HL-60 (cell line): ENCODE results near the gene PGAP3.
A peak's percentile ranks its signal among the peaks of the same experiment; 100 is the strongest.

ENCODE experiments used
- DNase-seq, 2 experiments: peaks; one replicate each; pipeline ENCODE4 v3.0.0-alpha.2; 2010 to 2020; ENCODE audit warnings: low read depth in 1 of 2, low spot score in 1 of 2
- H3K27ac ChIP-seq: fragments of 250-450 bp; sonication (Bioruptor Pico); replicated peaks from 2 replicates; pipeline ENCODE4 v1.5.1; 2020; ENCODE audit warnings: mild to moderate bottlenecking, moderate library complexity
- H3K27me3 ChIP-seq: fragments of 250-450 bp; sonication (Bioruptor Pico); 2 replicates; pipeline ENCODE4 v1.5.1; 2021; ENCODE audit warnings: mild to moderate bottlenecking, moderate library complexity; ENCODE audit not compliant: insufficient read depth, poor library complexity, severe bottlenecking
- H3K4me3 ChIP-seq: replicated peaks from 2 replicates; pipeline ENCODE4 v1.5.1; 2011; ENCODE audit warnings: mild to moderate bottlenecking, control low read depth, low read length; ENCODE audit not compliant: insufficient read depth
- CTCF ChIP-seq: IDR thresholded peaks from one replicate; pipeline ENCODE4 v1.5.1; 2011; ENCODE audit warnings: low read length, control low read depth, inconsistent platforms; ENCODE audit not compliant: insufficient read depth
- GABPA ChIP-seq: IDR thresholded peaks from 2 replicates; pipeline ENCODE4 v1.6.1; 2012; ENCODE audit warnings: low read depth
- POLR2AphosphoS5 ChIP-seq: IDR thresholded peaks from 2 replicates; pipeline ENCODE4 v1.6.1; 2012; ENCODE audit warnings: low read depth
- REST ChIP-seq: IDR thresholded peaks from 2 replicates; pipeline ENCODE4 v1.6.1; 2012; ENCODE audit warnings: low read depth; ENCODE audit not compliant: insufficient replicate concordance
- SPI1 ChIP-seq: IDR thresholded peaks from 2 replicates; pipeline ENCODE4 v1.6.1; 2012; ENCODE audit warnings: low read depth, mild to moderate bottlenecking, borderline replicate concordance

The PGAP3 gene

GRCh38 chr17:39655105-39655504, 32.8 kb downstream of the PGAP3 start:
- no peak overlapping the region for H3K27ac ChIP-seq
- H3K4me3 ChIP-seq = no peak overlapping the region
- no peak for TF ChIP-seq CTCF
- no peaks in the 10 kb centered on the region for H3K27me3 ChIP-seq
- DNase-seq = no peak

GRCh38 chr17:39653662-39654331, 34.1 kb downstream of the PGAP3 start:
- no peaks in the 10 kb centered on the region for H3K27me3 ChIP-seq
- TF ChIP-seq GABPA (no peak), CTCF (peak; percentile 96)
- H3K4me3 ChIP-seq = no peak overlapping the region
- no peak overlapping the region for H3K27ac ChIP-seq
- peak; percentile 59 to 80 for DNase-seq

GRCh38 chr17:39653316-39653661, 34.6 kb downstream of the PGAP3 start:
- no peak for DNase-seq
- Histone ChIP-seq H3K4me3 (no peak overlapping the region), H3K27ac (no peak overlapping the region), H3K27me3 (no peaks in the 10 kb centered on the region)
- TF ChIP-seq REST (no peak), CTCF (no peak)

- Histone ChIP-seq H3K27ac (no peak overlapping the region), H3K4me3 (no peak overlapping the region), H3K27me3 (no peaks in the 10 kb centered on the region)
- TF ChIP-seq REST (no peak), GABPA (no peak), POLR2AphosphoS5 (no peak), CTCF (no peak), SPI1 (no peak)
- no peak for DNase-seq
Measured at GRCh38 chr17:39652587-39653315, 35.1 kb downstream of the PGAP3 start.
